Liver (tissue), 9 donors: Measurements from ENCODE around the gene SKI. TPM values are rescaled to one million over a fixed set of nuclear protein-coding genes. Genes with fewer than 3 reads are reported as not detected.

Experiments
- DNase-seq: peaks from one replicate; pipeline ENCODE4 v3.0.0-alpha.2; 2017; ENCODE audit warnings: low spot score
- H3K27ac ChIP-seq, 2 donors: one replicate each; pipeline ENCODE4 v1.7.0; 2013; ENCODE audit warnings: inconsistent platforms in 2 of 2, low read length in 2 of 2, control low read depth in 1 of 2, low read depth in 1 of 2, mild to moderate bottlenecking in 1 of 2
- H3K27me3 ChIP-seq, 4 donors: one replicate each; pipeline versions ENCODE4 v1.6.1 to v1.7.0; 2013; ENCODE audit warnings: low read length in 3 of 4, inconsistent platforms in 1 of 4, mild to moderate bottlenecking in 1 of 4, moderate library complexity in 1 of 4; ENCODE audit not compliant: control insufficient read depth in 4 of 4, insufficient read depth in 4 of 4
- H3K36me3 ChIP-seq, 4 donors: one replicate each; pipeline versions ENCODE4 v1.6.1 to v1.7.0; 2013; ENCODE audit warnings: low read length in 3 of 4, mild to moderate bottlenecking in 3 of 4, low read depth in 1 of 4, moderate library complexity in 1 of 4; ENCODE audit not compliant: control insufficient read depth in 4 of 4, insufficient read depth in 3 of 4
- H3K4me1 ChIP-seq, 4 donors: one replicate each; pipeline versions ENCODE4 v1.6.1 to v1.7.0; 2013; ENCODE audit warnings: low read length in 3 of 4, mild to moderate bottlenecking in 3 of 4, moderate library complexity in 1 of 4; ENCODE audit not compliant: control insufficient read depth in 4 of 4, insufficient read depth in 4 of 4
- H3K4me3 ChIP-seq, 3 donors: one replicate each; pipeline versions ENCODE4 v1.6.1 to v1.7.0; 2013; ENCODE audit warnings: low read length in 3 of 3, control low read depth in 1 of 3, low read depth in 1 of 3, mild to moderate bottlenecking in 1 of 3
- H3K9ac ChIP-seq, 2 donors: one replicate each; pipeline ENCODE4 v1.7.0; 2013; ENCODE audit warnings: low read length in 2 of 2, mild to moderate bottlenecking in 2 of 2, moderate library complexity in 2 of 2, control low read depth in 1 of 2, low read depth in 1 of 2
- H3K9me3 ChIP-seq, 4 donors: one replicate each; pipeline versions ENCODE4 v1.6.1 to v1.7.0; 2013; ENCODE audit warnings: low read length in 3 of 4; ENCODE audit not compliant: control insufficient read depth in 4 of 4
- EGR1 ChIP-seq, 2 donors: IDR thresholded peaks; 2 replicates each; pipeline ENCODE4 v1.6.1; 2016 to 2018; ENCODE audit warnings: antibody characterized with exemption in 2 of 2, low read depth in 2 of 2
- FOXA1 ChIP-seq: IDR thresholded peaks from 2 replicates; pipeline ENCODE4 v1.6.1; 2016; ENCODE audit warnings: antibody characterized with exemption
- FOXA2 ChIP-seq: IDR thresholded peaks from 2 replicates; pipeline ENCODE4 v1.6.1; 2016; ENCODE audit warnings: antibody characterized with exemption
- HNF4A ChIP-seq, 2 donors: conservative IDR thresholded peaks; 2 replicates each; pipeline ENCODE4 v1.6.1; 2016; ENCODE audit warnings: antibody characterized with exemption in 2 of 2, mild to moderate bottlenecking in 2 of 2
- HNF4G ChIP-seq: IDR thresholded peaks from 2 replicates; pipeline ENCODE4 v1.6.1; 2016; ENCODE audit warnings: antibody characterized with exemption
- NR2F2 ChIP-seq: IDR thresholded peaks from 2 replicates; pipeline ENCODE4 v1.6.1; 2016; ENCODE audit warnings: antibody characterized with exemption
- RAD21 ChIP-seq, 2 donors: IDR thresholded peaks; 2 replicates each; pipeline ENCODE4 v1.6.1; 2016; ENCODE audit warnings: antibody characterized with exemption in 2 of 2, mild to moderate bottlenecking in 2 of 2
- RXRA ChIP-seq, 2 donors: IDR thresholded peaks; 2 replicates each; pipeline ENCODE4 v1.6.1; 2017 to 2018; ENCODE audit warnings: antibody characterized with exemption in 2 of 2, mild to moderate bottlenecking in 1 of 2
- SP1 ChIP-seq: IDR thresholded peaks from 2 replicates; pipeline ENCODE4 v1.6.1; 2018; ENCODE audit warnings: antibody characterized with exemption, mild to moderate bottlenecking
- TAF1 ChIP-seq: conservative IDR thresholded peaks from 2 replicates; pipeline ENCODE4 v1.6.1; 2016; ENCODE audit warnings: antibody characterized with exemption, mild to moderate bottlenecking
- YY1 ChIP-seq: IDR thresholded peaks from 2 replicates; pipeline ENCODE4 v1.6.1; 2016; ENCODE audit warnings: antibody characterized with exemption, mild to moderate bottlenecking
- WGBS: extraction: QIAGEN DNeasy Blood & Tissue Kit; methylation state at CpG from one replicate; pipeline ENCODE4 v1.1.7; 2013; 5-methylcytosine and 5-hydroxymethylcytosine counted together
- polyA plus RNA-seq, 2 donors: library from polyadenylated mRNA; stranded (reverse) in 1 of 2; unstranded in 1 of 2; fragments of 200-250 nt in 1 of 2; fragments of >200 nt in 1 of 2; fragmentation: Nextera tagmentation in 1 of 2; extraction: Ambion mirVana in 1 of 2; gene quantifications; one replicate each; pipeline versions ENCODE4 v1.2.1 to v1.2.3, GENCODE V29; 2013 to 2015
- total RNA-seq, 2 donors: library from RNA; depleted of rRNA; stranded (reverse); fragments of >200 nt; gene quantifications; one replicate each; pipeline ENCODE4 v1.2.3, GENCODE V29; 2014
- TF ChIP-seq, protein P1 (sequence below): IDR thresholded peaks from 2 replicates; pipeline ENCODE4 v1.6.1; 2016; ENCODE audit warnings: antibody characterized with exemption
- TF ChIP-seq, protein P2 (sequence below): fragments of 150-350 bp; IDR thresholded peaks from 2 replicates; pipeline ENCODE4 v1.5.1; 2017; ENCODE audit warnings: improper control_type of control experiment, low read depth, low read length; ENCODE audit not compliant: missing input control
- TF ChIP-seq, protein P3 (sequence below): IDR thresholded peaks from 2 replicates; pipeline ENCODE4 v1.6.1; 2016; ENCODE audit warnings: antibody characterized with exemption, mild to moderate bottlenecking
- donor health status: healthy.
- donor health status: healthy.
- donor health status: healthy.
- donor health status: healthy.
- donor health status: healthy.

SKI gene
- total and polyA plus RNA-seq, 4 donors, result 3.2 to 21.3 (median 19.5) TPM

DNA sequence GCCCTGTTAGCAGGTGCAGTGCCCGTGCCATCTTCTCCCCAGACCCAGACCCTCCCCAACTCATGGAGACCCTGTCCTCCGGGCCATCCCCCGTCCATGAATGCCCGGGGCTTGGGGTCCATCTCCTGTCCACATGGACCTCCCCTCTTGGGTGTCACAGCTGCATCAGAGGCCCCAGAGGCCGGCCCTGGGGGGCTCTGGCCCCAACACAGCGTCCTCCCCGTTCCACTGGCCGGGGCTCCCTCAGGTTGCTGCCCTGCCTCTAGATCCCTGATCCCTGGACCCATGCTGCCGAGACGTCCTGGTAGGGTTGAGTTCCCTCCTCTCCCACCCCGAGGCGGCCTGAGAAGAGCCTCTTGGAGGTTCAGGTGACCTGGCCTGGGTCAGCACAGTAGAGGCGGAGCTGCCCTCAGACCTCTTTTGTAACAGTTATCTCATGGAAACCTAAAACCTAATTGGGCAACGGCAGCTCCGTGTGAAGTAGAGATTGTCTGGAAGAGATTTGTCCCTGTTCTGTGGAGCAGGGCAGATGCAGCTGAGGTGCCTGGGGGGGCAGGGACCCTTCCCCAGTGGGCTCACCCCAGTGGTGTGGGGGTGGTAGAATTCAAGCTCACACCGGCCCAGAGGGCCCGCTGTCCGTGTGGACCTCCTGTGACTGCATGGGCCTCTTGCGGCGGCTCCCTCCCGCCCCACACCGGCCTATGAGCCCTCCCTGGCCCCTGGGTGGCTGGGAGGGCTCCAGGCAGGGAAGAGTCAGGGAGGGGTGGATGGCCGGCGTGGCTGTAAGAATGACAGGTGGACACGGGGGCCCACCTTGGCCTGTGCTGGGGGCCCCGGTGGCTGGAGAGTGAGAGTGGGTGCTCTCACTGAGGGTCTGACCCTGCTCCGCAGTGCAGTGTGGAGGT, 56.1 kb downstream of the SKI start:
- no peak for DNase-seq
- Histone ChIP-seq H3K27me3 (no peaks in the 10 kb centered on the region), H3K4me1 (peaks cover 25 to 47% (median 34%) of the 10 kb centered on the region in 4 donors), H3K9me3 (no peaks in the 10 kb centered on the region), H3K27ac (peak overlapping the region; percentile 83 to 93), H3K9ac (no peak overlapping the region), H3K36me3 (peaks cover 0 to 1% (median 0%) of the 10 kb centered on the region in 4 donors), H3K4me3 (no peak overlapping the region)
- TF ChIP-seq SP1 (peak; percentile 47), EGR1 (IDR thresholded peaks at IDR 0.05; ENCODE audit: low read depth in 2 of 2) (peak in 1 of 2 donors; percentile 38), RAD21 (IDR thresholded peaks at IDR 0.05) (peak in 1 of 2 donors; percentile 28), HNF4A (conservative IDR thresholded peaks at IDR 0.05) (peak; percentile 41 to 44), RXRA (IDR thresholded peaks at IDR 0.05) (peak; percentile 69)
- TF ChIP-seq, protein P1, sequence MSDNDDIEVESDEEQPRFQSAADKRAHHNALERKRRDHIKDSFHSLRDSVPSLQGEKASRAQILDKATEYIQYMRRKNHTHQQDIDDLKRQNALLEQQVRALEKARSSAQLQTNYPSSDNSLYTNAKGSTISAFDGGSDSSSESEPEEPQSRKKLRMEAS, result no peak
- TF ChIP-seq, protein P2, sequence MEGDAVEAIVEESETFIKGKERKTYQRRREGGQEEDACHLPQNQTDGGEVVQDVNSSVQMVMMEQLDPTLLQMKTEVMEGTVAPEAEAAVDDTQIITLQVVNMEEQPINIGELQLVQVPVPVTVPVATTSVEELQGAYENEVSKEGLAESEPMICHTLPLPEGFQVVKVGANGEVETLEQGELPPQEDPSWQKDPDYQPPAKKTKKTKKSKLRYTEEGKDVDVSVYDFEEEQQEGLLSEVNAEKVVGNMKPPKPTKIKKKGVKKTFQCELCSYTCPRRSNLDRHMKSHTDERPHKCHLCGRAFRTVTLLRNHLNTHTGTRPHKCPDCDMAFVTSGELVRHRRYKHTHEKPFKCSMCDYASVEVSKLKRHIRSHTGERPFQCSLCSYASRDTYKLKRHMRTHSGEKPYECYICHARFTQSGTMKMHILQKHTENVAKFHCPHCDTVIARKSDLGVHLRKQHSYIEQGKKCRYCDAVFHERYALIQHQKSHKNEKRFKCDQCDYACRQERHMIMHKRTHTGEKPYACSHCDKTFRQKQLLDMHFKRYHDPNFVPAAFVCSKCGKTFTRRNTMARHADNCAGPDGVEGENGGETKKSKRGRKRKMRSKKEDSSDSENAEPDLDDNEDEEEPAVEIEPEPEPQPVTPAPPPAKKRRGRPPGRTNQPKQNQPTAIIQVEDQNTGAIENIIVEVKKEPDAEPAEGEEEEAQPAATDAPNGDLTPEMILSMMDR, result no peak
- 73% methylated on average over 27 of the region's 27 CpGs for WGBS

DNA sequence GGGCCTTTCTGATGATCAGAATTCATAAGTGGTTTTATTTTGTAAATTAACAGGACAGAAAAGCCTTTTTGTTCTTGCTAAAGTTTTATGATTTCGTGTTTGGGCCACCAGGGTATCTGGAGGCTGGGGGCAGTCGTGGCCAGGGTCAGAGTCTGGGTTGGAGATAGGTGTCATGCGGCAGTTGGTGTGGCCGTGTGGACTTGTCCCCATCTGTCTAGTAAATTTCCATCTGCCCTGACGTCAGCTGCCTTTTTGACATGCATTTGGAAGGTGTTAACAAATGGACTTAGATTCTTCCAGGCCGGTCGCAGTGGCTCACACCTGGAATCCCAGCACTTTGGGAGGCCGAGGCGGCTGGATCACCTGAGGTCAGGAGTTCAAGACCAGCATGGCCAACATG, 56.8 kb downstream of the SKI start:
- H3K36me3 ChIP-seq, result peaks cover 0 to 1% (median 0%) of the 10 kb centered on the region in 4 donors
- H3K27ac ChIP-seq, result peak overlapping the region; percentile 83 to 93
- H3K9me3 ChIP-seq, result no peaks in the 10 kb centered on the region
- no peak overlapping the region for H3K9ac ChIP-seq
- TF ChIP-seq NR2F2 (no peak), RAD21 (IDR thresholded peaks at IDR 0.05) (no peak), HNF4G (peak; percentile 14), FOXA1 (no peak), HNF4A (conservative IDR thresholded peaks at IDR 0.05) (peak; percentile 17 to 61), FOXA2 (no peak), RXRA (IDR thresholded peaks at IDR 0.05) (peak in 1 of 2 donors; percentile 37), YY1 (no peak), SP1 (peak; percentile 48)
- TF ChIP-seq, protein P1, result no peak
- peaks cover 18 to 47% (median 31%) of the 10 kb centered on the region in 4 donors for H3K4me1 ChIP-seq
- H3K27me3 ChIP-seq, result no peaks in the 10 kb centered on the region
- H3K4me3 ChIP-seq, result no peak overlapping the region
- DNase-seq, result no peak
- 83% methylated on average over 9 of the region's 9 CpGs for WGBS

DNA sequence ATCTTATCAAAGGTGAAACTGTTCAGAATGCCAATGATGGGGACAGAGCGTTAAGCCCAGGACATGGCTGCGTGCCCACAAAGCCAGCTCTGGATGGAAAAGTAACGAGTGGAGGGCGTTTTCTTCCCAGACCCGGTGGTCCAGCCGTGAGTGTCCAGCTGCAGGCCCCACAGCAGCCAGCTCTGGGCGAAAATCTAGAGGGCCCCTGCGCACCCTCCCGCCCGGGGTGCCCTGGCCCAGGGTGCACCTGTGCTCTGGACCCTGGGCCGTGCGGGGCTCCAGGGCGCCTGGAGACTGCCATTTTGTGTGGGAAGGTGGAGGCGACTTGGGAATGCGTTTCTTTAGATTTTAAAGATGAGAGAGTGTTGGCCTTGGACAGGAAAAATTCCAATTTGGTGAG, 58.8 kb downstream of the SKI start:
- H3K27me3 ChIP-seq, result no peaks in the 10 kb centered on the region
- no peak overlapping the region for H3K27ac ChIP-seq
- H3K4me1 ChIP-seq, result peaks cover 22 to 62% (median 41%) of the 10 kb centered on the region in 4 donors
- peaks cover 0 to 1% (median 0%) of the 10 kb centered on the region in 4 donors for H3K36me3 ChIP-seq
- no peak overlapping the region for H3K9ac ChIP-seq
- no peak overlapping the region for H3K4me3 ChIP-seq
- DNase-seq, result no peak
- no peaks in the 10 kb centered on the region for H3K9me3 ChIP-seq
- 90% methylated on average over 15 of the region's 15 CpGs for whole genome bisulfite sequencing
- TF ChIP-seq, protein P2, result no peak
- TF ChIP-seq YY1, result no peak
- no peak for TF ChIP-seq NR2F2
- TF ChIP-seq, protein P3, sequence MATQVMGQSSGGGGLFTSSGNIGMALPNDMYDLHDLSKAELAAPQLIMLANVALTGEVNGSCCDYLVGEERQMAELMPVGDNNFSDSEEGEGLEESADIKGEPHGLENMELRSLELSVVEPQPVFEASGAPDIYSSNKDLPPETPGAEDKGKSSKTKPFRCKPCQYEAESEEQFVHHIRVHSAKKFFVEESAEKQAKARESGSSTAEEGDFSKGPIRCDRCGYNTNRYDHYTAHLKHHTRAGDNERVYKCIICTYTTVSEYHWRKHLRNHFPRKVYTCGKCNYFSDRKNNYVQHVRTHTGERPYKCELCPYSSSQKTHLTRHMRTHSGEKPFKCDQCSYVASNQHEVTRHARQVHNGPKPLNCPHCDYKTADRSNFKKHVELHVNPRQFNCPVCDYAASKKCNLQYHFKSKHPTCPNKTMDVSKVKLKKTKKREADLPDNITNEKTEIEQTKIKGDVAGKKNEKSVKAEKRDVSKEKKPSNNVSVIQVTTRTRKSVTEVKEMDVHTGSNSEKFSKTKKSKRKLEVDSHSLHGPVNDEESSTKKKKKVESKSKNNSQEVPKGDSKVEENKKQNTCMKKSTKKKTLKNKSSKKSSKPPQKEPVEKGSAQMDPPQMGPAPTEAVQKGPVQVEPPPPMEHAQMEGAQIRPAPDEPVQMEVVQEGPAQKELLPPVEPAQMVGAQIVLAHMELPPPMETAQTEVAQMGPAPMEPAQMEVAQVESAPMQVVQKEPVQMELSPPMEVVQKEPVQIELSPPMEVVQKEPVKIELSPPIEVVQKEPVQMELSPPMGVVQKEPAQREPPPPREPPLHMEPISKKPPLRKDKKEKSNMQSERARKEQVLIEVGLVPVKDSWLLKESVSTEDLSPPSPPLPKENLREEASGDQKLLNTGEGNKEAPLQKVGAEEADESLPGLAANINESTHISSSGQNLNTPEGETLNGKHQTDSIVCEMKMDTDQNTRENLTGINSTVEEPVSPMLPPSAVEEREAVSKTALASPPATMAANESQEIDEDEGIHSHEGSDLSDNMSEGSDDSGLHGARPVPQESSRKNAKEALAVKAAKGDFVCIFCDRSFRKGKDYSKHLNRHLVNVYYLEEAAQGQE, result no peak
- TF ChIP-seq HNF4G, result no peak
- TF ChIP-seq HNF4A (conservative IDR thresholded peaks at IDR 0.05), result no peak
- TF ChIP-seq TAF1, result no peak
- TF ChIP-seq SP1, result no peak
- no peak for TF ChIP-seq FOXA2
- TF ChIP-seq RXRA (IDR thresholded peaks at IDR 0.05), result no peak
